ENCODE data around the gene DCC.

GRCh38 chr18:52337276-52337675 is 2.7 kb upstream of the DCC start:
- no peak for TF ChIP-seq CTCF (conservative IDR thresholded peaks at IDR 0.05)
- no peak for TF ChIP-seq ZFX (IDR thresholded peaks at IDR 0.05)

All from C4-2B (cell line).